Medulla oblongata (tissue), 1 donor: ENCODE data around the gene VAV2.
A peak's percentile ranks its signal among the peaks of the same experiment; 100 is the strongest.

ENCODE experiments used
- DNase-seq: peaks from one replicate; pipeline ENCODE4 v3.0.0-alpha.2; 2015; ENCODE audit errors: extremely low spot score

Gene VAV2

DNA sequence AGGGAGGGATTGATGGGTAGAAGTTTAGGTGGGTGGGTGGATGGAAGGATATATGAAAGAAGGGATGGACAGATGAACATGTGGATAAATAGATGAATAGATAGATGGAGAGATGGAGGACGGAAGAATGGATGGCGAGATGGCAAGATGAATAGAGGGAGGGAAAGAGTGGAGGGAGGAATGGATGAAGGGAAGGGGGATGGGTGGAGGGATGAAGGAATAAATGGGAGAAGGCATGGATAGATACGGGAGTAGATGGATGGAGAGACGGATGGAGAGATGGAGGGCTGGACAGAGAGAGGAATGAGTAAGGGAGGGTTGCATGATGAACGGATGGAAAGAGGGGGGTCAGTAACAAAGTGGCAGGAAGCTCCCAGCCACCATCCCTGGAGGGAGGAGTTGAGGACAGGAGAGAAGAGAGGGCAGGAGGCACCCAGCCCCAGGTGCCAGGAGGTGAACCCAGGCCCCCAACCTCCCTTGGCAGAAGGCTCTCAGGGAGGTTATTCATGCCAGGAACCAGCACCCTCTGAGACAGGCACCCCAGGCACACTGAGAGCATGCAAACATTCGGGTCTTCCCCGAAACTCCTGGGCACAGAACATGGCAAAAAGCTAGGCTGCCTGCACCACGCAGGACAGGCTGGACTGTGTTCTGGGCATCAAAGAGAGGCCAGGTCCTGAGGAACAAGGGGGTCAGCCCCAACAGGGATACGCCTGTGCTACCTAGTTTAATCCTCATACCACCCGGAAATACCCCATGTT is 263.1 kb downstream of the VAV2 start:
- DNase-seq, result no peak

DNA sequence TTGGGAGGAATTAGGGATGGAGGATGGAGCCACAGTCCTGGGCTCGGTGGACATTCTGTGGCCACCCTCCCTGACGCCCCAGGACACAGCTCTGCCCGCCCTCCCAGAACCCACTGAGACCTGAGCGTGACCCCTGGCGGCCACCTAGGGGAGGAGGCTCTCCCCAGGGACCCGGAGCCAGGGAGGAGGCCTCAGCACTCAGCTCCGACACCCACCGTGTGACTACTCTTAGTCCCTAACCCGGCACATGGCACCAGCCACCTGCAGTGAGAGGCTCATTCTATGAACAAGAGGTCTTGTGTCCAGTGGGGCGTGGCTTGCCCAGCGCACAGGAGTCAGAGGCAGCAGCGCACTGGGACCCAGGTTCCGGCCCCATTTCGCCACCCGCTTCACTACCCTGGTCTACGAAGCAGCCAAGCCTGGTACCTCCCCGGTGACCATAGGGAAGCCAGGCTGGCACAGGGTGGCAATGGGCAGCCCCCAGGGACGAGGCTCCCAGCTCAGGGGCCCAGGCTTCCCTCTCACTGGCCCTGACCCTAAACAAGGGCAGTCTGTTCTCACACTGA is 264.2 kb downstream of the VAV2 start:
- DNase-seq, result no peak

DNA sequence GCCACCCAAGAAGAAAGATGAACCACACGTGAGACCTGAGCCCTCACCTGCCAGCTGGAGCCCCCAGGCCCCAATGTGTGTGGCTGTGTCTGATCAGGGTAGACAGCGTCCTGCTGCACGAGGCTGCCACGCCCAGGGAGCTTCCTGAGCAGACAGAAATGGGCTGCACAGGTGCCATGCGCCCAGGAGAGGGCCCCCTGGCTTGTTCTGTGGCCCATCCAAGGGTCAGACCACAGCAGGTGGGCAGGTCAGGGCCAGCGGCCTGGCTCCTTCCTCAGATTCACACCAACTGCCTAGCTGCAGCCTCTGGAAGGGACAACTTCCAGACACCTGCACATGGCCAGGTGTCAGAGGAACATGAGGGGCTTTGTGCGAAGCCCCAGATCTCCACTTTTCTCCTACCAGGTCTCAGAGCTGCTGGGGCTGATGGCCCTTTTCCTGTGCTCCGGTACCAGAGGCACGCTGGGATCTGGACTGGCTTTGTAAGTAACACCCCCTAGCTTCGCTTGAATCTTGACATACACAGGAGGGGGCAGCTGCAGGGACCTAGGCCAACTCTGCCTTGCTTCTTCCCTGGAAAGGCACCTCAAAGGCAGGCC is 264.7 kb downstream of the VAV2 start:
- no peak for DNase-seq

GRCh38 chr9:133726401-133727276 is 265.5 kb downstream of the VAV2 start:
- DNase-seq, result peak; percentile 56

DNA sequence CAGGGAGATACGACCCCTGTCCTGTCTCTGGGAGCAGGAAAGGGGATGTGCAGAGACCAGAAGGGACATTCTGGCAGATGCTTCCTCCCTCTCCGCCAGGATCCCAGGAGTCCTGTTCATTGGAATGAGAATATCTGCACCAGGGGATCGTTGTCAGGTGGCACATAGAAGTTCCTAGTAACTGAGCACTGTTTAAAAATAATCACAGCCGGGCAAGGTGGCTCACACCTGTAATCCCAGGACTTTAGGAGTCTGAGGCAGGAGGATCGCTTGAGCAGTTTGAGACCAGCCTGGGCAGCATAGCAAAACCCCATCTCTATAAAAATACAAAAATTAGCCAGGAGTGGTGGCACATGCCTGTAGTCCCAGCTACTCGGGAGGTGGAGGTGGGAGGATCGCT is 266.2 kb downstream of the VAV2 start:
- no peak for DNase-seq

GRCh38 chr9:133718563-133719315 is 273.4 kb downstream of the VAV2 start:
- no peak for DNase-seq

DNA sequence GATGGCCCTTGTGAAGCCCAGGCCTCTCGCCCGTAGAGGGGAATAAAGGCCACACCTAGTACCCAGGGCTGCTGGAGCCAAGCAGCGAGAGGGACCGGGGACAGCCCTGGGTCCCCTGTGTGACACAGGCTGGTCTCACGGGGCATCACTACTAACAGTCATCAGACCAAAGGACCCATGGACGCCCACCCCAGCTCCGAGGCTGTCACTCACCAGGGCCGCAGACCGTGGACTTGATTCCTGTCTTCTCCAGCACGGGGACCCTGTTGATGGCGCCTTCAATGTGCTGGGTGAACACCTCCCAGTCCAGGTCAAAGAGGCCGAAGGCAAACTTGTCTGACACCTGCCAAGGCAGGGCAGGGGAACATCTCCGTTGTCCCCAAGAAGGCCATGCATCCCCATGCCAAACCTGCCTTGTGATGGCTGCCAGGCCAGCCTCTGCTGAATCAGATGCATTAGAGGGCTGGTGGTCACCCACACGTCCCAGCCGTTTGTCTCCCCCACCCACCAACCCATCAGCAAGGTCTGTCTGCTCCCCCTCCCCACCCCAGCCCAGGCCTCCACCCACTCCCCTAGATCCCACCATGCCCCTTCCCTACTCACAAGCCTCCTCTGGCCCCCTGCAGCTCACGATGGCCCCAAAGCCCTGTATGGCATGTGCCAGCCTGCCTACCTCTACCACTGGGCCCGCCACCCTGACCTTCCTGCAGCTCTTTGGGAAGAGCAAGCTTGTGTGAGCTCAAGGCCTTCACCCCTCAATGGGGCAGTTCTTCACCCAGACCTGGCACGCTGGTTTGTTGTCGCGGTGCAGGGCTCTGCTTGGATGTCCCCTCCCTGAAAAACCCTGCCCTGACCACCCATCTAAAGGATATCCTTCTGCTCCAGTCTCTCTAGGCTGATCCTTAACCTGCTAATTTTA is 274.8 kb downstream of the VAV2 start:
- no peak for DNase-seq

- DNase-seq, result peak; percentile 54
Measured at GRCh38 chr9:133716564-133717112, 275.5 kb downstream of the VAV2 start.

GRCh38 chr9:133715866-133716563 is 276.1 kb downstream of the VAV2 start:
- peak; percentile 28 for DNase-seq

- no peak for DNase-seq
Measured at GRCh38 chr9:133715295-133715865, 276.7 kb downstream of the VAV2 start.

- DNase-seq, result no peak
Measured at GRCh38 chr9:133714606-133715294, 277.4 kb downstream of the VAV2 start.

- DNase-seq, result no peak
Measured at GRCh38 chr9:133713960-133714495, 278.1 kb downstream of the VAV2 start.

DNA sequence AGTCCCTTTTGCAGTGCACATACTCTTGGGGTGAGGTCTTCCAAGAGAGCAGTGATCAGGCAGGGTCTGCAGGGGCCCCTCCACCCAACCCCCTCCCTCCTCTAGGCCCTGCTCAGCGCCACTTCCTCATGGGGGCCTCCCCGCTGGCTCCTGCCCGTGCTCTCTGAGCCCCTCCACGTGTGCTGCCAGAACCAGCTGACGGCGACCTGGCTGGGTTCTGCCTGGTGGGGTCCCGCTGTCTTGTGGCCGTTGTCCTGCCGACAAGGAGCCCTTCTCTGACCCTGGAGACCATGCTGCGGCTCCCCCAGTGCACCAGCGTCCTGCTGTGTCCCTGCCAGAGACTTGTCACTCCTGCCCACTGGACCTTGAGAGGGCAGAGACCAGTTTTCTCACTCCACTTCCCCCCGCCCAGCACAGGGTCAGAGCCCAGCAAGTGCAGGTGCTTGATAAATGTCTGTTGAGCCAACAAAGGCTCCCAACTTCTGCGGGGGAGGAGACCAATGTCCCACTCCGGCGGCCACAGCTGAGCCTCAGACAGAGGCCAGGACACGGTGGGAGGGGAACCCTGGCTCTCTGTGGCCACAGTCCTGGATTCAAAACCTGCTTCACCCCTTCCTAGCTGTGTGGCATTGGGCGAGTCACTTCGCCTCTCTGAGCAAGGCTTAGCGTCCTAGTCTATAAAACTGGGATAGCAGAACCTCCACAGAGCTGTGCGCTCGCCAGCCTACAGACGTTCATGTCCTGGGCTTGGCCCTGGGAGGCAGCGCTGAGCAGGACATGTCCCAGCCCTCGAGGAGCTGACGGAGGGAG is 278.8 kb downstream of the VAV2 start:
- no peak for DNase-seq

DNA sequence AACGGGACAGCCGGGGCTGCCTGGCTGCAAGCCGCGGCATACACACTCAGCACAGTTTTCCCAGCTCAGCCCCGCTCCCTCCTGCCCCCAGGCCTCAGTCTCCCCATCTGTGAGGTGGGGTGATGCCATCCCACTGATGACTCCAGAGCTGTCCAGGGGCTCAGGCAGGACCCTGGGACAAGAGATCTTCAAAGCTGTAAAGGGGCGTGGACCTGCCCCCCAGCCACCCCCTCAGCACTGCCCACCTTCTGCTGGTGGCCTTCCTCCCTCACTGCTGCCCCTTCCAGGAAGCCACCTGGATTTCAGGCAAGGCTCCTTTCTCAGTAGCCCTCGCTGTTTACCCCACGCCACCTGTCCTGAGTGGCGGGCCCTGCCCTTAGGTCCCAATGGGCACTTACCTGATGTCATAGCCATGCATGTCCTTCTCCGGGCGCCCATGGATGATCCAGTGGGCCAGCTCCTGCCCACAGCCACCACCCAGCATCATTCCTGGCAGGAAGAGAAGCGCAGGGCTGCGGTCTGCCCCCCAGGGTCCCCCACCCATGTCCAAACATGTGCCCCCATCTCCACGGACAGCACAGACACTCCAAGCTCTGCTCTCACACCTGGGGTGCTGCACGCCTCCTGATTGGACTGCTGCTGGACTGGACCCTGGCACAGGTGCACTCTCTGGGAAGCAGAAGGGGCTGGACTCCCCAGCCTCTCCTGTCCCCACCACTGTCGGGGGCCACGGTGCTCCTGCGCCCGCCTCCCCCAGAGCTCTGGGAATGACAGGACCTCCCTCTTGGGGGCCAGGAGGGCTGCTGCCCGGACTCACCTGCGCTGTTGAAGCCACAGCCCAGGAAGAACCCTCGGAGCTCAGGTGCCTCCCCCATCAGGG is 279.7 kb downstream of the VAV2 start:
- DNase-seq, result no peak
